Chondrocyte (in vitro differentiated cells): ENCODE results near the gene ZNF787. TPM values are rescaled to one million over a fixed set of nuclear protein-coding genes. Genes with fewer than 3 reads are reported as not detected.

Experiments used
- DNase-seq: peaks from one replicate; pipeline ENCODE4 v3.0.0; 2021; ENCODE audit warnings: mixed read lengths, low spot score
- H3K27ac Mint-ChIP-seq: one replicate; pipeline ENCODE4 v1.8.0; 2021; ENCODE audit warnings: mild to moderate bottlenecking, moderate library complexity, mixed read lengths; ENCODE audit not compliant: unreplicated experiment
- H3K27me3 Mint-ChIP-seq: 2 replicates; pipeline ENCODE4 v1.8.0; 2021; ENCODE audit warnings: low read depth, mixed read lengths
- H3K36me3 Mint-ChIP-seq: 2 replicates; pipeline ENCODE4 v1.8.0; 2021; ENCODE audit warnings: low read depth, mixed read lengths
- H3K4me1 Mint-ChIP-seq: 2 replicates; pipeline ENCODE4 v1.8.0; 2021; ENCODE audit warnings: low read depth, mild to moderate bottlenecking, mixed read lengths
- H3K4me3 Mint-ChIP-seq: one replicate; pipeline ENCODE4 v1.8.0; 2021; ENCODE audit warnings: mild to moderate bottlenecking, moderate library complexity, mixed read lengths; ENCODE audit not compliant: unreplicated experiment
- H3K9me3 Mint-ChIP-seq: 2 replicates; pipeline ENCODE4 v1.8.0; 2021; ENCODE audit warnings: low read depth, mixed read lengths
- total RNA-seq: library from RNA; stranded (reverse); gene quantifications from 3 replicates; pipeline ENCODE4 v1.2.1, GENCODE V29; 2021
- TF ChIP-seq, protein P1 (sequence below): fragments of 200-600 bp; sonication (generic); IDR thresholded peaks from 2 replicates; pipeline ENCODE4 v1.5.0; 2021; ENCODE audit warnings: antibody characterized with exemption, mild to moderate bottlenecking, moderate library complexity

Gene ZNF787
- total RNA-seq, 1 donor from 2014 or later = 26.5 TPM

DNA sequence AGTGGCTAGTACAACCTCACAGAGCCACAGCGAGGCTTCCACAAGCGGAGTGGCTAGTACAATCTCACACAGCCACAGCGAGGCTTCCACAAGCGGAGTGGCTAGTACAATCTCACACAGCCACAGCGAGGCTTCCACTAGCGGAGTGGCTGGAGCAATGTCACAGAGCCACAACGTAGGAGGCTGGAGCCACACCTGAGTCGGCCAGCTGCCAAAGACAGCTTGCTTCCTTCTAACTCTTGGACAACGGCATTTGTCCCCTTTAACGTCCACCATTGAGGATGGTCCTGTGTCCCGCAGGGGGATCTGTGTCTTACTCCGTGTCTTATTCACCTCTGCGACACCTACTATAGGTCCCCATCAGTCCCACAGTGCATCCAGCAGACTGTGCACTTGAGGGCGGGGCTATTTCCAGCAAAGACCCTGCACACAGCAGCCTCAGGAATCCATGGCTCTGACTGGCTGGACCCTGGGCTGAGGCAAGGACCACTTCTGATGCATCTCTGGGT lies 3.7 kb downstream of the ZNF787 start:
- Mint-ChIP-seq H3K27me3 (no peaks in the 10 kb centered on the region), H3K4me3 (no peak overlapping the region)

GRCh38 chr19:56116606-56117005 lies 4.5 kb downstream of the ZNF787 start:
- no peak overlapping the region for H3K27ac Mint-ChIP-seq
- no peak for DNase-seq
- H3K27me3 Mint-ChIP-seq = no peaks in the 10 kb centered on the region
- no peaks in the 10 kb centered on the region for H3K36me3 Mint-ChIP-seq
- H3K9me3 Mint-ChIP-seq = no peaks in the 10 kb centered on the region
- H3K4me1 Mint-ChIP-seq = peaks cover 43% of the 10 kb centered on the region
- TF ChIP-seq, protein P1, sequence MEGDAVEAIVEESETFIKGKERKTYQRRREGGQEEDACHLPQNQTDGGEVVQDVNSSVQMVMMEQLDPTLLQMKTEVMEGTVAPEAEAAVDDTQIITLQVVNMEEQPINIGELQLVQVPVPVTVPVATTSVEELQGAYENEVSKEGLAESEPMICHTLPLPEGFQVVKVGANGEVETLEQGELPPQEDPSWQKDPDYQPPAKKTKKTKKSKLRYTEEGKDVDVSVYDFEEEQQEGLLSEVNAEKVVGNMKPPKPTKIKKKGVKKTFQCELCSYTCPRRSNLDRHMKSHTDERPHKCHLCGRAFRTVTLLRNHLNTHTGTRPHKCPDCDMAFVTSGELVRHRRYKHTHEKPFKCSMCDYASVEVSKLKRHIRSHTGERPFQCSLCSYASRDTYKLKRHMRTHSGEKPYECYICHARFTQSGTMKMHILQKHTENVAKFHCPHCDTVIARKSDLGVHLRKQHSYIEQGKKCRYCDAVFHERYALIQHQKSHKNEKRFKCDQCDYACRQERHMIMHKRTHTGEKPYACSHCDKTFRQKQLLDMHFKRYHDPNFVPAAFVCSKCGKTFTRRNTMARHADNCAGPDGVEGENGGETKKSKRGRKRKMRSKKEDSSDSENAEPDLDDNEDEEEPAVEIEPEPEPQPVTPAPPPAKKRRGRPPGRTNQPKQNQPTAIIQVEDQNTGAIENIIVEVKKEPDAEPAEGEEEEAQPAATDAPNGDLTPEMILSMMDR = no peak
- no peak overlapping the region for H3K4me3 Mint-ChIP-seq

More for the DNA sequence above, 3.7 kb downstream of the ZNF787 start:
- no peak for DNase-seq
- Mint-ChIP-seq H3K9me3 (no peaks in the 10 kb centered on the region), H3K36me3 (no peaks in the 10 kb centered on the region), H3K4me1 (peaks cover 40% of the 10 kb centered on the region), H3K27ac (no peak overlapping the region)
- TF ChIP-seq, protein P1 = no peak

- H3K4me1 Mint-ChIP-seq = peaks cover 53% of the 10 kb centered on the region
Observed at GRCh38 chr19:56115490-56115889, 5.6 kb downstream of the ZNF787 start.

DNA sequence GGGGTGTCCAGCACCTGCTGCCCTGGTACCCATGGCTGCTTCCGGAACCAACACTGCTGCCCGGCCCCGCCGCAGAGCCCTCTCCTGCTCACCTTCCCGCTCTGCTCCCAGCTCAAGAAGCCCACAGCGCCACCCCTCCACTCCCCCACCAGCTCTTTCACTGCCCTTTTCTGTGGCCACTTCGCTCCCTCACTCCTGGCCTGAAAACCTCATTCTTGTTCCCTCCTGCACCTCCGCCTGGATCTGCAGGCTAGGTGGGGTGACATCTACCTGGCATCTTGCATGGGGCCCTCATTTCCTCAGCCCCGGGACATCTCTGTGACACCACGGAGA lies 6.4 kb downstream of the ZNF787 start:
- H3K4me3 Mint-ChIP-seq = no peak overlapping the region
- H3K27me3 Mint-ChIP-seq = no peaks in the 10 kb centered on the region
- DNase-seq = no peak
- H3K27ac Mint-ChIP-seq = peak overlapping the region; percentile 27
- H3K36me3 Mint-ChIP-seq = no peaks in the 10 kb centered on the region
- no peaks in the 10 kb centered on the region for H3K9me3 Mint-ChIP-seq
- TF ChIP-seq, protein P1 = no peak
- peaks cover 55% of the 10 kb centered on the region for H3K4me1 Mint-ChIP-seq

More at GRCh38 chr19:56115490-56115889, 5.6 kb downstream of the ZNF787 start:
- Mint-ChIP-seq H3K27ac (no peak overlapping the region), H3K9me3 (no peaks in the 10 kb centered on the region), H3K4me3 (no peak overlapping the region), H3K36me3 (no peaks in the 10 kb centered on the region), H3K27me3 (no peaks in the 10 kb centered on the region)
- TF ChIP-seq, protein P1 = no peak
- DNase-seq = no peak

- no peaks in the 10 kb centered on the region for H3K9me3 Mint-ChIP-seq
Observed at GRCh38 chr19:56114051-56114777, 6.9 kb downstream of the ZNF787 start.

More at GRCh38 chr19:56114051-56114777, 6.9 kb downstream of the ZNF787 start:
- Mint-ChIP-seq H3K27ac (peak overlapping the region; percentile 27), H3K4me3 (no peak overlapping the region), H3K4me1 (peaks cover 52% of the 10 kb centered on the region), H3K36me3 (no peaks in the 10 kb centered on the region), H3K27me3 (no peaks in the 10 kb centered on the region)
- TF ChIP-seq, protein P1 = no peak
- no peak for DNase-seq
